ENCODE measurements around the gene DNAI2.

Gene DNAI2

DNA sequence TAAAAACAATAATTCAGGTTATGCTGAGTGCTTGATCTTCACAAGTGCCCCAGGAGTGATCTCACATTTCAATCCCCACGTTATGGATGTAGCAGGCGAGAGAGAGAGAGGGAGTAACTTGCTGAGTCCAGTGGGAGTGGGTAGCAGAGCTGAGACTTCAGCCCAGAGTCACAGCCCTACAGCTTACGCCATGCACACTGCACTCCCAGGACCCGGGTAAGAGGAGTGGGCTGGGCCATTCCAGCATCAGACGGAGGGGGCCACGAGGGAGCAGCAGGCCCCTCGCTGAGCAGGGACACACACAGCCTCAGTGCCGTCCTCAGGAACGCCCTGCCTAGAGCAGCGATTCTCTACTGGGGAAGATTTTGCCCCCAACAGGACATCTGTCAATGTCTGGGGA, 42.2 kb downstream of the DNAI2 start:
- DNase-seq: no peak

DNA sequence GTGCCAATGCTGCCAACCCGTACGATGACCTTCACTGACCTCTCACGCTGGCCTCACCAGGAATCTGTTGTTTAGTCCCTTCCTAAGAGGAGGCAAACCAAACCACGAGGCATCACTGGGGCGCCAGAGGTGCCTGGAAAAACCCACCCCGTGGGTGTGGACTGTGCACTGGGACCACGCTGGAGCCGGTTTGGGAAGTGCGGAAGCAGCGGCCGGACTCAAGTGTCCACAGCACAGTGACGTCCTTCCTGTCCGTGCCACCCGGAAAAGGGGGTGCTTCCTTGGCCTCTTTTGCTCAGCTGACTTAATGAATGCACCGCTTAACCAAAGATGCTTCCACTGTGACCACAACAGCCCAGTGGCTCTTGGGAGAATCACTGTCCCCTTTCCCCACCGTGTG, 43.0 kb downstream of the DNAI2 start:
- DNase-seq: no peak

DNA sequence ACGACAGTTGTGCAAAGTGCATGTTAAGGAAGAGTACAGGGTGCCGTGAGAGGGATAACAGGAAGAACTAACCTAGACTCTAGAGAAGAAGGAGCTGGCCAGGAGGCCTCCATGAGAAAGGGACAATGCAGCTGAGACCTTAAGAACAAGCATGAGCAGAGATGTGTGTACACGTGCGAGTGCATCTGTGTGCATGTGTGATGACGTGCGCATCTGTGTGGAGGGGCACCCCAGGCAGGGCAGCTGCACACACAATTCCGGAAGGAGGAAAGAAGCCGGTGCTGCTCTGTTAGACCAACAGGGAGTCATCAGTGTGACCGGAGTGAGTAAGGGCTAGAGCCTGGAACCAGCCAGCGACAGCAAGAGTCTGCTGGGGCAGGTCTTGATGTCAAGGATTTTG, 44.4 kb downstream of the DNAI2 start:
- DNase-seq: no peak

DNA sequence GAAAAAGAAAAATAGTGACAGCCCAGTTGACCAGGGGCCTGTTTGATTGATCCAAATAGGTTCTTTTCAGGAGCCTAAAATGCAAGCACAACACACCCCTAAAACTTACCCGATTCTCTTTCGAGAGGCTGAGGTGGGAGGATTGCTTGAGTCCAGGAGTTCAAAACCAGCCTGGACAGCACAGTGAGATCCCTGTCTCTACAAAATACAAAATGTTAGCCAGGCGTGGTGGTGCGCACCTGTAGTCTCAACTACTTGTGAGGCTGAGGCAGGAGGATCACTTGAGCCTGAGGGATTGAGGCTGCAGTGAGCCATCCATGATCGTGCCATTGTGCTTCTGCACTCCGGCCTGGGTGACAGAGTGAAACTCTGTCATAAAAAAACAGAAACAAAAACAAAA, 50.5 kb downstream of the DNAI2 start:
- DNase-seq: no peak

DNA sequence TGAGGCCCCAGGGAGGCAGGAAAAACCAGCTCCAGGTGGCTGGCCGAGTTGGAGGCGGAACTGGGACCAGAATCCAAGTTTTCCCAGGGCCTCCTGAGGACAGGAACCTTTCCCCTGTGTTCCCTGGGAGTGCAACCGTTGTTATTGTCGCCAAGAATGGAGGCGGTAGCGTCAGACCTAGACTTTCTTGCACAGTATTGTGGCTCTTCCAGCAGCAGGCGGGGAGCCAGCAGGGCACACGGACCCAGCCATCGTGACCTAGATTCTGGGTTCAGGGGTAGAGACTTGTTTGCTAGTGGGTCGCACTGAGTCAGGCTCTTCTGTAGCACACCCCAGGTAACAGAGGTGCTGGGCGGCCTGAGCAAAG, 51.3 kb downstream of the DNAI2 start:
- no peak for DNase-seq

DNA sequence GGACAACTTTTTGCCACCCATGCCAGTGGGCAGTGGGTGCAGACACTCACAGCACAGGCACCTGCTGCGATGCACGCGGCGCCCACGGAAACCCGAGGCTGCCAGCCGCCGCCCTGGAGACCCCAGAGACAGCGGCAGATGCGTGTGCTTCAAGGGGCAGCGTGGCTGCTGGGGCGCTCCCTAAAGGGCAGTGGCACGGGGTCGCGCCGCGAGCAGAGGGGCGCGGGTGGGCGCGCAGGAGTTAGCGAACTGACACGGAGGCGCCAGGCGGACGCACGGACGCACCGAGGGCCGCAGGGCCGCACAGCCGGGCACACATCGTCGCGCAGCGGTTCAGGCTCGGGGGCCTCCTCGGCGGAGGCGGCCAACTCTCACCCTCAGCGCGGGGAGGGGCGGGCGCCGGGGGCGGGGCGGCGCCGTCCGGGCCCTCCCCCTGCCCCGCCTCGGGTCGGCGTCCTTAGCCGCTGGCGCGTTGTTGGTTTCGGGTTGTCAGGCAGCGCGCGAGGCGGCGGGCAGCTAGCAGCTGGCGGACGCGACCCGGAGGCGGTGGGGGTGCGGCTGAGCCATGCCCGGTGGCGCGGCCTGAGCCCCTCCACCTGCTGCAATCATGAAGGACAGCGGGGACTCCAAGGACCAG, 51.8 kb downstream of the DNAI2 start, which contains the start of gene KIF19:
Gene KIF19 (plus strand): TSS at position 484 of the 637 bp plus-strand sequence. CDS start 124 bp downstream, at position 608.
- no peak for DNase-seq

DNA sequence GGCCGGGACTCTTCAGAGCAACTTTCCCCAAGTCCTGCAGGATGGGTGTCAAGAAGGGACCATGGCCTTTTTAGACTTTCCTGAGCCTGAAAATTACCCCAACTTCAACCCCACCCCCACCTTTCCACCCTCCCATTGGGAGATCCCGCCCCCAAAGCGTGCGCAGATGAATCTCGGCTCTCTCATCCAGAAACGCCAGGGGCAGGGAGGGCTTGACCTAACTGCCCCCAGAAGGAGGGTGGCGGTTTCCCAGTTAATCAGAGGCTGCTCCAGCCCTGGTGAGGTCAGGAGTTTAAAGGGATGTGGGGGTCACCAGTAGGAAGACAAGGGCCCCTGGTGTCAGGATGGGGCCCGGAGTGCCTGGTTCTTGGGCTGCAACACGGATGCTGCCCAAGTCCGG, 52.5 kb downstream of the DNAI2 start:
- DNase-seq: no peak

DNA sequence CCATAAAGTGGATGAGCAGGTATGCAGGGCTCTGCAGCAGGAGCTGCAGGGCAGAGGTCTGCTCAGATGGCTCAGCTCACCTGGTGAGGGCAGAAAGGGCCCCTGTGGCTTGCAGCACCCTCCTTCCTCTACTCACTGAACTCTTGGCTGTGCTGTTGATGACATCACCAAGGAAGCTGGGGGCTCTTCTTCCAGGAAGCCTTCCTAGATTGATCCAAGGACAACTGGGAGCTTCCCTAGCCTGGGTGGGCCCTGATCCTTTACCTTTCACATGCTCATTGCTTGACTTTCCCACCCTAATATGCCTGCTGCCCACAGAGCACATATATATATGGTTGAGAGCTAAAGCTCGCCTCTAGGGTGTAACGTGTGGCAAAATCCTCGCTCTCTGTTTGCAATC, 54.5 kb downstream of the DNAI2 start:
- no peak for DNase-seq

DNA sequence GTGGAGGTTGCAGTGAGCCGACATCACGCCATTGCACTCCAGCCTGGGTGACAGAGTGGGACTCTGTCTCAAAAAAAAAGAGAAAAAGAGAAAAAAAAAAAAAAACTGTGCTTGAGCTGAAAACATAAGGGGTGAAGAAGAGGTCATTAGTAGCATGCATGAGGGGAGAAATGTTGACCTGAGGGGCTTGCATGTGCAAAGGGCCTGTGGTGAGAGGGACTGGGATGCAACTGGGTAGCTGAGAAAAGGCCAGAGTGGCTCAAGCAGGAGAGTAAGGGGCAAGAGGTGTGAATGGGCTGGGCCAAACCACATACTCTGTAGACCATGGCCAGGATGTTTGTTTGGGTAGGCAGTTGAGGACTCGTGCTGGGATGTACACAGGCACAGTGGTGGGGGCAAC, 55.3 kb downstream of the DNAI2 start:
- no peak for DNase-seq

DNA sequence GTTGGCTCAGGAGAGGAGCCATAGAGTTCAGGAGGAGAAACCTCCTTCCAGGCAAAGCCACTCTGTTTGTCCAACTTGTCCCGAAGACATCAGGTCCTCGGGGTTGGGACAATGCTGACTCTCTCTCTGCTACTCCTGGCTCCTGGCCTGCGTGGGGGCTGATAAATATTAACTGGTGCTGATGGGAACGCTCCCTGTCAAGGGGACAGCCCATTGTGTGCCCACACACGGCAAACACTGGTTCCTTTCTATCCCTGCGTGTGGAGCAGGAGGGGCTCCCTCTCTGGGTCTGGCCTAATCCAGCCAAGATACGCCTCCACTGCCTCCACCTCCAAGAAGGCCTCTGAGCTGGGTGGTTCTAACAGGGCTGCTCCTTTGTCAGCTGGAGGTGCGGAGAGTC, 56.4 kb downstream of the DNAI2 start:
- no peak for DNase-seq

DNA sequence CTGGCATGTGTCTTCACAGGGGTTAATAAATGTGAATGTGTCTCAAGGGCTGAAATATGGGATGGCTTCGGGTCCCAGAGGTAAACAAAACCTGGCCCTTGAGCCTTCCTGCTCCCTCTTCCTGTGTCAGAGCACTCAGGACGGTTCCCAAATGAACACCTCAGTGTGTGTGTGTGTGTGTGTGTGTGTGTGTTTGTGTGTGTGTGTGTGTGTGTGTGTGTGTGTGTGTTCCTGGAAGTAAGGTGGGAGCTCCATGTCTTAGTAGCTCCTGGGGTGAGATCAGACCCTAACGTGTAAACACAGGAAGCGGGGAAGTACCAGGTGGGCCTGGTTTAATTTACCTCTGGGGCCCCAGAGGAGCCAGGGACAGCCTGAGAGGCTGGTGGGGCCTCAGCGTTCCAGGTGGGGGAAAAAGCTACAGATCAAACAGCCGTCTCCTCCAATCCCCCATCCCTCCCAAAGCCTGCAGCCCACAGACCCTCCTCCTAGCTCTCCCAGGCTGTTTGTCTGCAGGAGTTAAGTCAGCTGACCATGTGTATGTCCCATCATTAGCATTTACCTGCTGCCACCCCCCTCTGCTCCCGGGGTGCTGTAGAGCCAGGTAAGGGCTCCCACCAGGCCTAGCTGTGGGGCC, 58.1 kb downstream of the DNAI2 start:
- no peak for DNase-seq

DNA sequence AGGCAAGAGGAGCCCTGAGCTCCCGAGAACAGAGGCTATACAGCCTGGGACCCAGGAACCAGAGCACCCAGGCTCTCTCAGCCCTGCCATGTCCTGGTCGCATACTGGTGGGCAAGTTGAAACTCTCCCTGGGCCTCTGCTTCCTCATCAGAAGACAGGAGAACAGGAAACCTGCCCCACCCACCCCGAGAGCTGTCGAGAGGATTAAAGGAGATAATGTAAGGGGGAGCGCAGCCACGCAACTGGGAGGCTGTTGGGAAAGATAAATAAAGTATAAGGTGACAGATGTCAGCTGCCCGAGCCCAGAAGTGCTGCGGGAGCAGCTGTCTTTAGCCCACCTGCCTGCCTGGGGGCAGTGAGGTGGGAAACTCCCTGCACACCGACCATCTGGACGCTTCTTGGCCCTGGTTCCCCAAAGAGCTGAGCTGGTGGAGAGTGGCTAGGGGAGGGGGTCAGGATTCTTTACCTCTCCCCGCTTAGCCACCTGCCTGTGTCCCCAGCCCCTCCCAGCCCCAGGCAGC, 58.8 kb downstream of the DNAI2 start:
- no peak for DNase-seq

DNA sequence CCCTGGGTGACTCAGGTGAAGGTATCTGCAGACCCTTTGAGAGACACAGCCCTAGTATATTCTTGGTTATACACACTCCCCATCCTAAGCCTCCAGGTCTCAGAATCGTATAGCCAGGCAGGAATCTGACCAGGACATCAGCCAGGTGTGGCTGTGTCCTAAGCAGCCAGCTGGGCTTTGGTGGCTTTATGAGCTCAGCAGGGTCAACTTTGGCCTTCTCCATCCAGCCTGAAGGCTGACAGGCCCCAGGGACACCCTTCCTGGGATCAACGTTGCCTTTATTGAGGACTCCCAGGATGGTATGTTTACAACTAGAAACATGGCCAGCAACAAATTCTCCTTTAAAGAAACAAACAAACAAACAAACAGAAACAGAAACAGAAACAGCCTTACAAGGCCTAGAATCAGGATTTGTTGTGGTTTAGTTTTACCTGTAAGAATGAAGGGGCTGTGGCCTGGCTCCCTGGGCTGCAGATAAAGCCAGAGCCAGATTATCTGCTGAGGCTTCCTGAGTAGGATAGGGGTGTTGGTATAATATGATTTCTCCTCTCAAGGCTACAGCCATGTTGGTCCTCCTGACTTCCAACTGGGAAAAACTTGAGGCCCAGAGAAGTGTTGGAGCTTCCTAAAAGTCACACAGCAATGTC, 60.5 kb downstream of the DNAI2 start:
- no peak for DNase-seq

DNA sequence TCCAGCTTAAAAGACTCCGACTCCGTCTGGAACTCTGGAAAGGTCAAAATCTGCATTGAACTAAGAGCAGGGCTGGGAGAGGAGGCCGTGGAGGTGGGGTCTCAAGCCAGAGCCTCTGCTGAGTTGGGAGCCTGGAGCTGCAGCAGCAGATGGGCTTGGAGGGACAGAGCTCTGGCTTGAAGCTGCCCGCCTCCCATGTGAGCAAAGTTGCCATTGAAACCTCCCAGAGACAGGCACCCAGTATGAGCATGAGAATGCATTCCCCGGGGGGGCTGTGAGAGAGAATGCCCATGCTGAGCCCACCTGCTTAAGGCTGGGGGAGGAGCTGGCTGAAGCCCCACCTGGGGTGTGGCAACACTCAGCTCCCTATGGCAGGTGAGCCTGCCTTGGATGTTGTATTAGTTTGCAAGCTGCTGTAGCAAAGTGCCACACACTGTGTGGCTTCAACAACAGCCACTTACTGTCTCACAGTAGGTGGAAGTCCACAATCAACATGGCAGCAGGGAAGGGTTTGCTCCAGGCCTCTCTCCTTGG, 61.6 kb downstream of the DNAI2 start:
- DNase-seq: no peak

DNA sequence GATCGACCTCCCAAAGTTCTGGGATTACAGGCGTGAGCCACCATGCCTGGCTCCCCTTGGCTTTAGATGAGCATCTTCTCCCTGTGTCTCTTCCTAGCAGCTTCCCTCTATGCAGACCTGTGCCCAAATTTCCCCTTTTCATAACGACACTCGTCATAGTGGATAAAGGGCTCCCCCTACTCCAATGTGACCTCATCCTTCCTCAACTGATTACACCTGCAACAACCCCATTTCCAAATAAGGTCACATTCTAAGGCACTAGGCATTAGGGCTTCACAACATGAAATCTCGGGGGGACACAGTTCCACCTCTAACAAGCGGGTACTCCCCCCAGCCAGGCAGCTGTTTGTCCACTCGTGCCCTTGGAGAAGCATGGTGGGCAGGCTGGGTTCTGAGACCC, 62.3 kb downstream of the DNAI2 start:
- no peak for DNase-seq

DNA sequence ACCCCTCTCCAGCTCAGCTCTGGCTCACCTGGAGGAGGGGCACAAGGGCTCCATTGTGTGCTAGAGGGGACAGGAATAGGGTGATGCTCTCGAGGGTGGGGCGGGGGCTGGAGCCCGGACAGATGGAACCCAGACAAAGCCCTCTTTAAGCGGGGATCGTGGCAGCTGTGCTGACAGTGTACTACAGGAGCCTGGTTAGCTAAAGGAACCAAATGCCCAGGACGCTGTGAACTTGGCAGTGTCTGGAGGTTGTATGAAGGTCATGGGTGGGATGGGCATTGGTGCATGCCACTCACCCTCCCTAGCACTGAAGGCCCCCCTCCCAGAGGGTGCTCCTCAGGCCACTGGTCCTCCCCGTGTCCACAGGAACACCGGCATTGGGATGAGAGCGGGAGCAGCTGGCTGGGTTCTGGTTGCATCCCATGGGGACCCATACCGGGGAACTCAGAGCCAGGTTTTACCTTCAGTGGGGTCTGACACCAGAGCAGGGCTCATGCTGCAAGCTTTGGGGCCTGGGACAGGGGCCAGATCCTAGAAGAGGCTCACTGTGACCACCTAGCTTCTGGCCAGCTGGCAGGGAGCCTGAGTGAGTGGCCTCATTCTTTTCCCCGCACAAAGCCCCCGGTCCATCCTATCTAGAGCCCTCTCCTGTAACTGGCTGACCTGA, 63.9 kb downstream of the DNAI2 start:
- DNase-seq: no peak

DNA sequence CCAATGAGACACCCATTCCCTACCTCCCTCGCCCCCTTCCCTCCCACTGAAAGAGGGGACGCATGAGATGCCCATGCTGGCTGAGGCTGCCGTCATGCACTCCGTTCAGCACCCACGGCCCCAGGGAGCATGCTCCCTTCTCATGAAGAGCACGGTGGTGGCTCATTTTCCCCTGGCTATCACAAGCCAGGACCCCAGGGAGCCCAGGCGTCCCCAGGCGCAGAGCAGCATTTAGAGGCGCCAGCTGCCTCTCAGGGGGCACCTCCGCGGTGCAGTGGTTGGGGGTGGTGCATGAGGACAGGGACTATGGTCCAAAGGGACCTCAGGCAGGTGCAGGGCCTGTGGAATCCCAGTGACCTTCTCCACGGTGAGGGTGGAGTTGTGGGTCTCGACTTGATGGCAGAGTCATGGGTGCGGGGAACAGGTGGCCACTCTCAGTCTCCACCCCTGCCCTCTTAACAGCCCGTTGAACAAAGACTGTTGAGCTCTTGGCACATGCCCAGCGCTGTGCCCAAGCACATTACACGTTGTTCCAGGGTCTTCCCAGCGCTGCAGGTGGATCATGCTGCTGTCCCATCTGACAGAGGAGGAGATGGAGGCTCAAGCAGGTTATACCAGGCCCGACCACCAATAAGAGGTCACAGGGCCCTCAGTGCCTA, 65.6 kb downstream of the DNAI2 start:
- no peak for DNase-seq

DNA sequence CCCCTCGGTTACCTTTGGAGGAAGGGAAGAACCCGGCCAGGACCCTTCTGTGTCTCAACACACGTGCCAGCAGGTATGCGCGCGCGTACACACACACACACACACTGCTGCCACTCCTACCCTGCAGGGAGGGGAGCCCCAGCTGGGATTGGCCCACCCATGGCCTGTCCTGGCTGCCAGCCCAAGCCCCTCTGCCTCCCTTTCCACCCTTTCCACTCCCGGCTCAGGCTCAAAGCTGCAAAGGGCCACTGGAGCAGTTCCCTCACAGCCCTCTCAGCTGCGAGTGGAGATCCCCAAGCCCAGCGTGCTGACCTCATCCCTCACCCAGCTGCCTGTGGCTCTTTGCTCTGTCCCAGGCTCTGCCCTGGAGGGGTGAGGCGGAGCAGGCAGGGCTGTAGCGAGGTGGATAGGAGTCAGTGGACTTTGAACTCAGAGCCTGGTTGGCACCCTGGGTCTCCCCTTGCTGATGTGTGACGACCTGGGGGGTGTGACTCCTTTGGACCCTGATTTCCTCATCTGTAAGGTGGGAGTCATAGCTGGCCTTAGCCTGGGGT, 66.5 kb downstream of the DNAI2 start:
- DNase-seq: no peak

DNA sequence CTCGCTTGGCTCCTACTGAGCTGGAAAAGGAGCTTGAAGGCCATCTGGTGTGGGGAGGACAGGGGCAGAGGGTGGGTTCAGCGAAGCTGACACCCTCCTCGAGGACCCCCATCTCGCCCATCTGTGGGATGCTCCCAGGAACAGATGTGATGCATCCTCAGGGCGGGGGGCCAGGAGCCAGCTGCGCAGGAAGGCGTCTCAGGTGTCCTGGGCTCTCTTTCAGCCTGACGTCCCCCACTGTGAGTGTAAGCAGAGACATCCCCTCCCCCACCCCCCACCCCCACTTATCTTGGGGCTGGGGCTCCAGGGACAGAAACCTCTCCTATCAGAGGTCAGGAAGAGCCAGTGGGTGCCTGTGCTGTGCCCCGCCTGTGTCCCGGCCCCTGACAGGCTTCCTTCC, 68.2 kb downstream of the DNAI2 start:
- no peak for DNase-seq

DNA sequence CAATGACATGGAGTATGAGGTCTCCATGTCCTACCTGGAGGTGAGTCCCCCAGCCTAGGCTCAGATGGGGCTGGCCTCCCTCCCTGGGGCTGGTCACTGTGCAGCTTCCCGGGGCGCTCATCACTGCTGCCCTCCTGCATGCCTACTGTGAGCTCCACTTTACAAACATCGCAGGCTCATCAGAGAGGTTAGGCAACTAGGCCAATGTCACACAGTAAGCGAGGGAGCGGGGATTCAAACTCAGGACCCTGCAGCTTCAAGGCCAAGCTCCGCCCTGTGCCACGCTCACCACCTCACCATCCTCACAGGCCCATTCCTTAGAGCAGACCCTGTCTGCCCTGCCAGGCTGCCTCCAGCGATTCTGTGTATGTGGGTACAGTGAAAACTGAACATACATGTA, 69.1 kb downstream of the DNAI2 start:
- no peak for DNase-seq

DNA sequence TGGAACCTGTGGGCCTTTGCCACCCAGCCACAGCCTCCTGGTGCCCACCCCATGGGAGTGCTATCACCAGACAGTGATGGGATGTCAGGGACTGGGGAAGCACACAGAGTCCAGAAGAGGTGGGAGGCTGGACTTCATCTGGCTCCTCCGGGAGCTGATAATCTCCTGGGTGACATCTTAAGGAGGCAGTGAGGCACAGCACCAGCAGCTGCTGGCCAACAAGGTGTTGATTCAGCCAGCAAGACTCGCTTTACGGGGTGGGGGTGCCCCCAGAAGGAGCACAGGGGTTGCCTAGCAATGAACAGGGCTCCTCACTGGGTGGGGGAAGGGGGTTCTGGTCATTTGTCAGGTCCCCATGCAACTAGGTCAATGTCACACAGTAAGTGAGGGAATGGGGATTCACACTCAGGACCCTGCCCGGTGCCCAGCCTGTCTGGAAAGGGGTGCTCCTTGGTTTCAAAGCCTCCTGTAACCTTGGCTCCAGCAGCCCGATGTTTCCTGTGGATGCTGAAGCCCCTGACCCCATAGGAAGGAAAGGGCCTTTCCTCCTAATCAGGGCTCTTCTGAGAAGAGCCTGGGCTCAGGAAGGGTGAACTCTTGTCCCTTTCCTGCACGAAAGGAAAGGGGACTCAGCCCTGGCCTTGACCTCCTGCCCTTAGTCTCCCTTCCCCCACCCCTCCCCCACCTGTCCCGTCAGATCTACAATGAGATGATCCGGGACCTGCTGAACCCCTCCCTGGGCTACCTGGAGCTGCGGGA, 69.7 kb downstream of the DNAI2 start:
- DNase-seq: no peak

DNA sequence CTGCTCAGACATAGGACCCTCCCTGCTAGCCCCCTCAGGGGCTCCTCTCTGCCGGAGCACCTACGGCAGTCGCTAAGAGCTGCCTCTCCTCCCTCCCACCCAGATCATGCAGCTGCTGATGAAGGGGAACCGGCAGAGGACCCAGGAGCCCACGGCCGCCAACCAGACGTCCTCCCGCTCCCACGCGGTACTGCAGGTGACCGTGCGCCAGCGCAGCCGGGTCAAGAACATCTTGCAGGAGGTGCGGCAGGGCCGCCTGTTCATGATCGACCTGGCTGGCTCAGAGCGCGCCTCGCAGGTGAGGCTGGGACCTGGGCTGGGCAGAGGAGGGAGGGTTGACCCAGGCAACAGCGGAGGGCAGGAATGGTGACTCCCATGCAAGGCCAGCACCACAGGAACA, 70.6 kb downstream of the DNAI2 start:
- no peak for DNase-seq

Measured in amniotic stem cell (primary cell).